HG03280 (cell line): ENCODE data around the gene MGLL.

Experiments used
- ATAC-seq: cut with Tn5 transposase; IDR thresholded peaks from one replicate; pipeline ENCODE4 v1.9.1; 2021; ENCODE audit warnings: mild to moderate bottlenecking, moderate library complexity; ENCODE audit not compliant: unreplicated experiment

The MGLL gene

GRCh38 chr3:127835993-127836882 lies 13.9 kb upstream of the MGLL start:
- ATAC-seq, result peak; percentile 91

- ATAC-seq, result no peak
Observed at GRCh38 chr3:127834771-127835170, 12.5 kb upstream of the MGLL start.

GRCh38 chr3:127833281-127834032 lies 11.1 kb upstream of the MGLL start:
- no peak for ATAC-seq

GRCh38 chr3:127831723-127832172 lies 9.4 kb upstream of the MGLL start:
- no peak for ATAC-seq

- ATAC-seq, result no peak
Observed at GRCh38 chr3:127829537-127829936, 7.2 kb upstream of the MGLL start.

- ATAC-seq, result no peak
Observed at GRCh38 chr3:127827808-127828207, 5.5 kb upstream of the MGLL start.

GRCh38 chr3:127825756-127826155 lies 3.4 kb upstream of the MGLL start:
- no peak for ATAC-seq

GRCh38 chr3:127824151-127824825 lies 2.0 kb upstream of the MGLL start:
- no peak for ATAC-seq

GRCh38 chr3:127823426-127823857 lies 1.1 kb upstream of the MGLL start:
- ATAC-seq, result no peak

- ATAC-seq, result peak; percentile 46
Observed at GRCh38 chr3:127822682-127823425, 539 bp upstream of the MGLL start.

- no peak for ATAC-seq
Observed at GRCh38 chr3:127821394-127821793, 921 bp downstream of the MGLL start.

GRCh38 chr3:127820826-127821313 lies 1.4 kb downstream of the MGLL start:
- no peak for ATAC-seq

- ATAC-seq, result no peak
Observed at GRCh38 chr3:127820221-127820825, 2.0 kb downstream of the MGLL start.

- no peak for ATAC-seq
Observed at GRCh38 chr3:127819656-127820055, 2.7 kb downstream of the MGLL start.

GRCh38 chr3:127819086-127819485 lies 3.2 kb downstream of the MGLL start:
- ATAC-seq, result no peak

GRCh38 chr3:127817406-127817841 lies 4.9 kb downstream of the MGLL start:
- ATAC-seq, result no peak

- no peak for ATAC-seq
Observed at GRCh38 chr3:127816783-127817405, 5.4 kb downstream of the MGLL start.

GRCh38 chr3:127815641-127816605 lies 6.4 kb downstream of the MGLL start:
- no peak for ATAC-seq
